Suppressor macrophage (primary cell): ENCODE data around the gene NME3.

ENCODE experiments used
- DNase-seq, 4 experiments: peaks; one replicate each; pipeline ENCODE4 v3.0.0-alpha.2; 2020 to 2022

The NME3 gene

GRCh38 chr16:1723450-1724147, 47.7 kb downstream of the NME3 start:
- DNase-seq, result peak; percentile 58 to 74 (median 64)

GRCh38 chr16:1721372-1721771, 50.0 kb downstream of the NME3 start:
- no peak for DNase-seq
